ENCODE results near the gene SIDT1. TPM values are rescaled to one million over a fixed set of nuclear protein-coding genes. Genes with fewer than 3 reads are reported as not detected.

The SIDT1 gene
- total RNA-seq (2022; extraction: Qiagen RNA extraction): 0.29 to 0.53 TPM (median 0.49 TPM) in 5 replicates

DNA sequence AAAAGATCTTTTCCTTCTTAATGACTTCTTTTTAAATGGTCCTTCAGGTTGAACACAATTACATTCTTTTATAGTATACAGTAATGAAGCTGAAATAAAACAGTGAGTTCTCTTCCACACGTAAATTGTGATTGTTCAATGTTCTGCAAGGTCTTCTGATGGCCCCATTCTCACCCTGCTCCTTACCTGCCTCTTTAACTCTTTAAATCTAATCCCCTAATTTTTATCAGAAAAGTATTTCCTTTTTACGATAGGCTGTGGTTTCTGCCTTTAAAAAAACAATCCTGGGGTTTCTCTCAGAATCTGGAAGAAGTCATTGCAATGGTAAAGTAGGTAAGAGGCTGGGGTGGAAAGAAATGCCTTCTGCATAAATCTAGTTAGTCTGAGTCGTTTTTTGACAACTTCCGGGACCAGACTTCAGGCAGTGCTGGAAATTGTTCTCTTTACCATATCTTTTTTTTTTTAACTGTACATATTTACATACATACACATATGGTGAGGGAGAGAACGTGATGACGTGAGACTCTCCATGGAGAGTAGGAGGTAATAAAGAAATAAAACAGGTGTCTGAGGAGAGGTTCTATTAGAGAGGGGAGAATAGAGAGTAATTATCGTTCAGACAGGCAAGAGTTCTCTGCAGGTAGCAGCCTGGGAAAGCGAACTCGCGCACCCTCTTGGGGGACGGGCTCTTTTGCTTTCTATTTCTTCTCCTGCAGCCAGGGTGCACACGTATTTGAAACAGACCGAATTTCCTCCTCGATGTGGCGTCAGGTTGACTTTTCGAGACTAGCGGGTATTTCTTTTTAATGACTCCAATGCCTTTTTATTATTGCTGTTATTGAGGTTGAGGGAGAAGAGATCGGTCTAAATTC is at the start of gene SIDT1:
Gene SIDT1 (plus strand): TSS at position 730 of the 872 bp plus-strand sequence. CDS start 467 bp downstream, outside the sequence.

Other genes with a start within 250 kb of the SIDT1 start
- gene CFAP44, start 91.1 kb upstream of the SIDT1 start, total RNA-seq (2022; extraction: Qiagen RNA extraction): 0.76 to 1.7 TPM (median 1.5 TPM) in 5 replicates
- 4.5 to 8.0 TPM (median 7.4 TPM) in 5 replicates for gene SPICE1, start 17.4 kb upstream of the SIDT1 start, total RNA-seq (2022; extraction: Qiagen RNA extraction)
- 2.5 to 3.6 TPM (median 3.0 TPM) in 5 replicates for gene USF3, start 164.1 kb downstream of the SIDT1 start, total RNA-seq (2022; extraction: Qiagen RNA extraction)
- 135 to 171 TPM (median 162 TPM) in 5 replicates for gene NAA50, start 213.7 kb downstream of the SIDT1 start, total RNA-seq (2022; extraction: Qiagen RNA extraction)
- gene ATP6V1A, start 214.5 kb downstream of the SIDT1 start, total RNA-seq (2022; extraction: Qiagen RNA extraction): 16.3 to 25.4 TPM (median 24.0 TPM) in 5 replicates